T-helper 1 cell treated with Interleukin-12 subunit alpha and Interleukin-12 subunit beta and Interleukin-4 antibody, amounts not matched to agents 30 ng/mL and 1 ng/mL, for 36 hours (primary cell): Measurements from ENCODE around the gene CD74. TPM values are rescaled to one million over a fixed set of nuclear protein-coding genes. Genes with fewer than 3 reads are reported as not detected.

ENCODE experiments used
- intact Hi-C: fragments of 100-400 bp; cut with micrococcal nuclease; formaldehyde crosslinking; loops from one replicate; pipeline ENCODE4 v1.15.1; 2024
- total RNA-seq: library from RNA; stranded (reverse); gene quantifications from 2 replicates; pipeline ENCODE4 v1.2.3, GENCODE V29; 2022

The CD74 gene
- total RNA-seq, 1 donor from 2014 or later, result 1,446 TPM

DNA sequence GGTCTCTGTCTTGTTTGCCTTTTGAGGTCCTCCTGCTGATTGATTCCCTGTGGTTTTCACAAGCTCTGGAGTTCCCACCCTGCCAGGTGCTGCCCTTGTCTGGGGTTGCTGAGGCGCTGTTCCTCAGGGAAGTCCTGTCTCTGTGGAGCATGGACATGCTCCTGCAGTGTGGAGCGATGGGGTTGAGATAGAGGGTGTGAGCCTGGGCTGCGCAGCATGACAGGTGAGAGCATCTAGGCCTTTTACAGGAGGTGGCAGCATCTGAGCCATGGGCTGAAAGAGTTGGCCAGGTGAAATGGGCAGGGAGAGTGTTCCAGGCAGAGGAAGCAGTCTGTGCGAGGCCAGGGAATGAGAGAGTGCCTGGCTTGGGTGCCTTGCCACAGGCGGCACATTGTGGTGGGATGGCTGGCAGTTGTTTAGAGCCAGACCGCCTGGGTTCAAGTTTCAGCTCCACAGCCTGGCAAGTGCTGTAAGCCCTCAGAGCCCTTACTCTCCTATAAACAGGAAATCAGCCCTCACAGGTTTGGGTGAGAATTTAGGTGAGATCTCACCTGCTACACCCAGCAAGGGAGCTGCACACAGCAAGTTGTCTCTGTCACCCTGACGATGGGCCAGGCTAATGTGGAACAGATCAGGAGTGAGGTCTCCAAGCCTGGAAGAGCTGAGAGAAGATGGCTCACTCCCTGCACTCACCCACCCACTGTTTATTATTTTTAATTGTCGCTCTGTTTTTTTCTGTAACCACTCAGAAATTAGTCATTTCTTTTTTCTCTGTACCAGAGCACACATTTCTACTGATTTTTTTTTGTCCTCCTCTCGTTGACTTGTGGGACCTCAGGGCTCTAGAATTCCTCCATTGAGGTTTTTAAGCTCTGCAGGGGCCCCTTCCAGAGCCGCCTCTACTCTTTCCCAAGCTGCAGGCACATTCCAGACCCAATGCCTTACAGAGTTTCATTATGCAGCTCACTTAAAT is 35.6 kb downstream of the CD74 start:
- intact Hi-C loops, result no loop called here

DNA sequence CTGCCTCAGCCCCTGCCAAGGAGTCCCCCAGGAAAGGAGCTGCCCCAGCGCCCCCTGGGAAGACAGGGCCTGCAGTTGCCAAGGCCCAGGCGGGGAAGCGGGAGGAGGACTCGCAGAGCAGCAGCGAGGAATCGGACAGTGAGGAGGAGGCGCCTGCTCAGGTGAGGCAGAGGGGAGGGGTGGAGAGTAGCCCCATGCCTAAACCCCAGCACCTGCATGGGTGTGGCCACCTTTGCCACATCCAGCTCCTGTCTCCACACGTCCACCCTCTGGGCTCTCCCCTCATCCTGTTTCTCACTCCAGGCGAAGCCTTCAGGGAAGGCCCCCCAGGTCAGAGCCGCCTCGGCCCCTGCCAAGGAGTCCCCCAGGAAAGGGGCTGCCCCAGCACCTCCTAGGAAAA is 38.1 kb downstream of the CD74 start:
- intact Hi-C loops, result no loop called here

DNA sequence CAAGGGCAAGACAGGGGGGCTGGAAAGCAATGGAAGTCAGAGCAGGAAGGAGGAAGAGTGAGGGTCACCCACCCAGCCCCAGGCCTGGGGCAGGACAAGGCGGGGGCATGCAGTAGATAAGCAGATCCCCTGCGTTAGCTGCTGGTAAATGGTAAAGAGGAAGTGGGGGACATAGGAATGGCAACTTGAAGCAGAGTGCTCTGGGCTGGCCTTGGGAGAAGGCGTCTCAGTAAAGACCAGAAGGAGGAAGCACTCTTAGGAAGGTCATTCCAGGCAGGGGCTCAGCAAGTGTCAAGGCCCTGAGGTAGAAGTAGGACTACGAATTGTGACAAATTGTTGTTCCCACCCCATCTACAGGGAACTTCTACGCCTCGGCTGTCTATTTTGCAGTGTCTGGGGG is 40.1 kb downstream of the CD74 start:
- intact Hi-C loops, result no loop called here

DNA sequence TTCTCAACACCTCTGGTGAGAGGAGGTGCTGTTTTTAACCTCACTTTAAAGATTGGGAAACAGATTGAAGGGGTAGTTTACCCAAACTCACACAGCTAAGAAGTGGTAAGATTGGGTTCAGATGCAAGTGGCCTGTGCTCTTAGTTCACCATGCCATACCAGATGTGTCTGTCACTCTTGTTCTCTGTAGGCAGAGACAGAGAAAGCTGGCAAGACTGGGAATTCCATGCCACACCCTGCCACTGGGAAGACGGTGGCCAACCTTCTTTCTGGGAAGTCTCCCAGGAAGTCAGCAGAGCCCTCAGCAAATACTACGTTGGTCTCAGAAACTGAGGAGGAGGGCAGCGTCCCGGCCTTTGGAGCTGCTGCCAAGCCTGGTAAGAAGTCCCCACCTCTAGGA is 44.2 kb downstream of the CD74 start:
- intact Hi-C loops, result no loop called here

DNA sequence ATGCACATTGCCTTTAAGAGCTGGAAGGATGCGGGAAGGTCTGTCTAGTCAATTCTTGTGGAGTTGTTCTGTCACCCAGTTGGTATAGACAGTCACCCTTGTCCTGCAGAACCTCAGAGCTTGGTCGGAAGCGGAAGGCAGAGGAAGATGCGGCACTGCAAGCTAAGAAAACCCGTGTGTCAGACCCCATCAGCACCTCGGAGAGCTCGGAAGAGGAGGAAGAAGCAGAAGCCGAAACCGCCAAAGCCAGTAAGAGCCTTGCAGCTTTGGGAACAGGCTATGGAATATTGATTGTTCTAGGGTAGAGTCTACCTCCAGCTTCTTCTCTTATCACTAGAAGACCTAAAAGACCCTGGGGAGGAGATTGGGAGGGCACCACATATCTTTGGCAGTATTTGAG is 48.7 kb downstream of the CD74 start:
- intact Hi-C loops, result no loop called here

DNA sequence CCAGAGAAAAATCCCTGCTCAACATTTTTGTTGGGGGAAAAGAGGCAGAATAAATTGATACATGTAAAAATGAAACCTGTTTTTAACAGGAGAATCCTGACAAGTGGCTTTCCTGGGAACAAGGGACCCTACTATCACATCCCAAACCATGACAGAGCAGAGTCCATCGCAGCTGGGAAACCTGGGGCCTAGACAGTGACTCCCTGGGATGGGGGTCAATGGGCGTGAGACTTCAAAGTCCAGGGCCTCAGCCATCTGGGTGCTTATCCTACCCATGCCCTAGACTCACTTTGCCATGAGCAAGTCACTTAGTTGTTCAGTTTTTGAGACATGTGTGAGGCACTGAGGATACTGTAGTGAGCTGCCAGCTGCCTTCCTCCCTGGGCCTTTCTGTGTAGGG is 49.5 kb downstream of the CD74 start:
- intact Hi-C loops, result no loop called here

DNA sequence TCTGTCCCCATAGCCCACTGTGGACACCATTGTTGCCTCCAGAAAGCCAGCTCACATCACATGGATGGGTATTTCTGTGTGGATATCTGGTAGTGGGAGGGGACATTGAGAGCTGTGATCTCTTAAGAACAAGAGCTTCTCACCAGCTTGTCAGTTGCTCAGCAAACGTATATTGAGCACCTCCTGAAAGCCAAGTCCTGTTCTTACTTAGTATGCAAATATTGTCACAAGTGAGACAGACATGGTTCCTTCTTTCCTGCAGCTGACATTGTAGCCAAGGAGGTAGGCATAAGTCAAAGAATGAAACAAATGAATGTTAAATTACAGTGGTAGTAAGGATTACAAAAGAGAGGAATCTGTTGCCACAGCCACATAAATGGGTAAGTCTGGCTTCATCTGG is 51.4 kb downstream of the CD74 start:
- intact Hi-C loops, result no loop called here

DNA sequence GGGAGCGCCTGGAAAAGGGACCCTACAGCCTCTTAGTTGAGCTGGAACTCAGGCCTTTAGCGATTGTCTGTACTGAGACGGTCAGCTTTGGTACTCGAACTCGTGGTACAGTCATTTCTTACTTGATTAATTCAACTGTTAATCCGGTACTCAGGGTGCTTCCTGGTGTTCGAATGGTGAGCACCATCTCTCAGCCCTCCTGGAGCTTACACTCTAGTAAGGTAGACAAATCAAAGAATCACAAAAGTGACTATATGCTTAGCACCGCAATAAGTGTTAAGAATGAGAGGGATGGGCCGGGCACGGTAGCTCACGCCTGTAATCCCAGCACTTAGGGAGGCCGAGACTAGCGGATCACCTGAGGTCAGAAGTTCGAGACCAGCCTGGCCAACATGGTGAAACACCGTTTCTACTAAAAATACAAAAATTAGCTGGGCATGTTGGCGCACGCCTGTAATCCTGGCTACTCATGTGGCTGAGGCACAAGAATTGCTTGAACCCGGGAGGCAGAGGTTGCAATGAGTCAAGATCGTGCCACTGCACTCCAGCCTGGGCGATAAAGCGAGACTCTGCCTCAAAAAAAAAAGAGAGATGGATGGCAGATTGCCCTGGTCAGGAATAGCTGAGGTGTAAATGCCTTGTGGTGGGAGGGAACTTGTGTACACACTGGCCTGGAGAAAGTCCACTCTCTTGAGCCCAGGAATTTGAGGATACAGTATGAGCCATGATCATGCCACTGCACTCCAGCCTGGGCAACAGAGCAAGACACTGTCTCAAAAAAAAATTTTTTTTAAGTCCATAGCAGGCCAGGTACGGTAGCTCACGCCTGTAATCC is 54.2 kb downstream of the CD74 start:
- intact Hi-C loops, result loop anchor here (5.0 to 10.0 kb wide), 3 partner anchors 299 to 1001 kb away; partner anchors contain the start of genes PCYOX1L and TNIP1

DNA sequence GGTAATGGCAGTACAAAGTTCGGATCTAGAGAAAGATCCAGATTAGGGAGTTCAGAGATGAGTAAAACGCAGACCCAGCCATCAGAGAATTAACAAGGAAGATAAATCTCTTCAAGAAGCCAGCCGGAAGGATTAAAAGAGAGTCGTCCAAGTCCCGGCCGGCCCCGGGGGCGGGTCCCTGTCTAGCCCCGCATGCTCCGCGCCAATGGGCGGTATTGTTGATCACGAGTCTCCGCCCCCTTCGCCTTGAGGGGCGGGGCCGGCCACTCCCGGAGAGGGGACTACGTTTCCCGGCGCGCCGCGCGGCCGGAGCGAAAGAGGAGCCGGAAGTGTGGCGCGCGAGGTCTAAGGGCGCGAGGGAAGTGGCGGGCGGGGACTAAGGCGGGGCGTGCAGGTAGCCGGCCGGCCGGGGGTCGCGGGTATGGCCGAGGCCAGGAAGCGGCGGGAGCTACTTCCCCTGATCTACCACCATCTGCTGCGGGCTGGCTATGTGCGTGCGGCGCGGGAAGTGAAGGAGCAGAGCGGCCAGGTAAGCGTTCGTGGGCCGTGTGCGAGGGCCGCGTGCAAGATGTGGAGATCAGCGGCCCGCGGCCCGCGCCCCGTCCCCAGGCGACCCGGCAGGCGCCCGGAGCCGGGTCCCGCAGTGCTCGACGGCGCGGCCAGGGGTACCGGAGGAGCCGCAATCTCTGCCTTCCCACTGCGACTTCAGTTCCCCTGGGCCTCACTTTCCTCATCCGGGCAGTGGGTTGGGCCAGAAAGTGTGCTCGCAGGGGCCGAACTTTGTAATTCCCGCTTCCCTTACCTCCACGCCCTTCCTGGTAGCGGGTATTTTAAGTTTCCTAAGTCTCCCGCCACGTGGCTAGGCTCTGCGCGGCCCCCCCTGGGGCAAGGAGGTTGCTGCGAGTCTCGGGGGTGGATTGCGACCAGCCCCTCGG is 55.1 kb downstream of the CD74 start, which contains the start of gene TCOF1:
Gene TCOF1, plus strand, starts transcription at position 372 of the 935 bp plus-strand sequence. Its CDS starts 50 bp downstream, at position 422.
- intact Hi-C loops, result loop anchor here (1.0 to 10.0 kb wide), 16 partner anchors 55 to 1414 kb away; partner anchors contain the start of genes CD74, CSNK1A1, G3BP1 and GM2A

DNA sequence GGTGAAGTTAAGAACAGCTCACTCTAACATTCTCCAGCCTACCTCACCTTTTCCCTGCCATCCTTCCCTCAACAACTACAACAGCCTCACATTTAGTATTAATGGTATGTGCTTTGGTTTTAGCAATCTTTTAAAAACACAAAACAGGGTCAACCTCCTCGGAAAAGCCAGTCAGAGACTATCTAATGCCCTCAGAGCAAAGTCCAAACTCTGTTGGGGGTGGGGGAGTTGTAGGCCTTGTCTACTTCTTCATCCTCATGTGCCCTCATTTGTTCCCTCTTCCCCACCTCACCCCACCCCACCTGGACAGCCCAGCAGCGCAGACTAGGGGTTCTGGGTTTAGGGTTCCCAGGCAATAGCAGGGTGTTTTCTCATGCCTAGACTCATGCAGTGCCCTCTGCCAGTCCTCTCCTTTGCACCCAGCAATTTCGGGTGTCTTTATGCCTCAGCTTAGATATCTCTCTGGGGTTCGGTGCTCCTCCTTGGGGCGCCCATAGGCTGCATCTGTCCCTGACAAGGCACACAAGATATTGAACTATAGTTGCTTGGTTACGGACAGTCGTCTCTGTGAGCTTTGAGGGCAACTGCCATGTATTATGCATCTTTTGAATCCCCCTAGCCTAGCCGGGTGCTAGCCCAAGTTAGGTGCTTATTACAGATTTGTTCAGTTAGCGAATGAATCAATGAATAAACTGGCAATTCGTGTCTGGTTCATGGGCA is 56.0 kb downstream of the CD74 start:
- intact Hi-C loops, result loop anchor here (1.0 to 10.0 kb wide), 16 partner anchors 56 to 1415 kb away; partner anchors contain the start of genes CD74, CSNK1A1, G3BP1 and GM2A

DNA sequence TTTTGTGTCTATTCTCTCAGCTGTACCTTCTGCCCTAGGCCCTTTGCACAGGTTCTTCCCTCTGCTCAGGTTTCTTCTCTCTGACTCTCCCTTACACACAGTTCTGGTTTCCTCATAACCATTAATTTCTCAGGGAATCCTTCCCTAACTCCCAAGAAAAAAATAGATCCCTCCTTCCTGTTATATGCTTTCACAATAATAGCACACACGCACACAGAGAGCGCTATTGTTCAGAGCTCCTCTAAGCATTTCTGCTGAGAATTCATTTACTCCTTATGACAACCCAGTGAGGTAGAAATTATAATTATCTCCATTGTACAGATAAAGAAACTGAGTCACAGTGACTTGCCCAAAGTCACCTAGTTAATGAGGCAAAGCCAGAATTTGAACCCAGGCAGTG is 56.9 kb downstream of the CD74 start:
- intact Hi-C loops, result loop anchor here (2.0 to 10.0 kb wide), 4 partner anchors 302 to 998 kb away; partner anchors contain the start of genes IRGM, PCYOX1L and TNIP1

DNA sequence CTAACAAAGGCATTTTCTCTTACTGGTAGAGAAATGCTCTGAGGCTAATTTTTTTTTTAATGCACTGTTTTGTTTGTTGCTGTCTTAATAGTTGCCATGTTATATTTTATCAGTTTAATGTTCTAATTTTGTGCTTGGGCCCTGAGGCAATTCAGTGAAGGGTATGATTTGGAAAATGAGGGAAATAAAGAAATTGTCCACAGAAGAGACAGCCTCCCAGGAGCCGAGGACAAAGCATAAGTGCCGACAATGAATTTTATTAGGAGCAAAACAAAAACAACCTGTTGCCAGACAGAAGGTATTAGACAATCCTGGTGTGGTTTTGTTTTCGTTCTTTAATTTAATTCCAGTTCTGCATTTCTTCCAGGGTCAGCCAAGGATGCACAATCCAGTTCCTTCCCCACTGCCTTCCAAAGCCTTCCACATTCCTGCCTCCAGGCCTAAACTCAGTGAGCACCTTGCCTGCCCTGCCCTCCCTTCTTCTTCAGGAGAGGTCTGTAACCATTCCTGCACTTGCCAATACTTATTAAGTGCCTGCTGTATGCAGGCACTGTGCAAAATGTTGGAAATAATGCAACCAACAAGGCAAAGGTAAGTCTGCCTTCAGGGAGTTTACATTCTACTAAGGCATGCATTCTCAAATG is 59.6 kb downstream of the CD74 start:
- intact Hi-C loops, result loop anchor here (10.0 kb wide), 1 partner anchor 732 kb away; the partner anchor contains the start of gene TNIP1

DNA sequence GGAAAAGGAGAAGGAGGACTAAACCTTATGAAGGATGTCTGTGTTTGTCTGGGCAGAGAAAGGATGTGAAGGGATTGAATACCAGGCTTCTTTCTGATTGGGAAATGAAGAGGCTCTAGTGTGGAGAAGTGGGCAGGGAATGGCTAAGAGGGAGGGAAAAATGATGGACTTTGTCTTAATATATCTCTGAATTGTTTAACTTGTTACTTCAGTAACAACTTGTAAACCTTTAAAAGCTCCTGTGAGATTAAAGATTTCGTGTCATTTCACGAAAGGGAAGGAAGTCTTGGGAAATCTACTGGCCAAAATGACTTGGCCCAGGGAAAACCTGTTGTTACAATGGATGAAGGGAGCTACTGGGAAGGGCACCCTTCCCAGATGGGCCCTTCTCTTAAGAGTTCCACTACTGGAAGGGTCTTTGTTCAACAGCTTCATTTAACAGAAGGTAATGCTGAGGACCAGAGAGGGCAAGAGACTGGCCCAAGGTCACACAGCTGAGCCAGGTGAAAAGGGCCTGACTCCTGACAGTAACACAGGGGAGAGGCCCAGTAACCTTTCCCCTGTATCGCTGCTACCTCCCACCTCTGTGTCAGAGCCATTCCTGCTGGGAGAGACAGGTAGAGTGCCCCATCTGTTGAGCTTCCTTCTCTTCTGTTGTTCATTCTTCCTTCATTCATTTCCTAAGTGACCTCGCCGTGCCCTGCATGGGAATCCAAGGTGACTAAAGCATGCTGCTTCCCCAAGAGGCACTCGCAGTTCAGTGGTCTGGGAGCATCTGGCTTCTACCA is 60.3 kb downstream of the CD74 start:
- intact Hi-C loops, result loop anchor here (10.0 kb wide), 1 partner anchor 732 kb away; the partner anchor contains the start of gene TNIP1

Other genes with a start within 250 kb of the CD74 start
- not detected in 2 replicates for gene CDX1, start 246.1 kb downstream of the CD74 start, total RNA-seq
- gene SLC6A7, start 222.8 kb downstream of the CD74 start, total RNA-seq, result not detected in 2 replicates
- gene CAMK2A, start 123.1 kb downstream of the CD74 start, total RNA-seq, result not detected in 2 replicates
- gene ARSI, start 110.0 kb downstream of the CD74 start, total RNA-seq, result not detected in 2 replicates
- 63.2 and 64.0 TPM in 2 replicates for gene TCOF1, start 55.2 kb downstream of the CD74 start, total RNA-seq
- gene RPS14, start 36.8 kb upstream of the CD74 start, total RNA-seq, result 1,931 and 1,964 TPM in 2 replicates
- 0.49 and 0.51 TPM in 2 replicates for gene NDST1, start 95.2 kb upstream of the CD74 start, total RNA-seq
- not detected in 2 replicates for gene SYNPO, start 227.8 kb upstream of the CD74 start, total RNA-seq
- 0.10 TPM in 1 of 2 replicates, not detected in the other for gene MYOZ3, start 248.3 kb upstream of the CD74 start, total RNA-seq